HepG2 (cell line): ENCODE measurements around the gene MEI1. TPM values are rescaled to one million over a fixed set of nuclear protein-coding genes. Genes with fewer than 3 reads are reported as not detected.

ENCODE experiments used
- FOXP1 ChIP-seq, 2 experiments: fragments of 450-650 bp in 1 of 2; IDR thresholded peaks; 2 replicates each; pipeline ENCODE4 v1.6.1; 2017 to 2018; ENCODE audit warnings: antibody characterized with exemption in 1 of 2
- GATAD1 ChIP-seq: IDR thresholded peaks from 2 replicates; pipeline ENCODE4 v1.6.1; 2016; ENCODE audit warnings: missing genetic modification reagents, missing compliant biosample characterization
- GATAD2A ChIP-seq: IDR thresholded peaks from 2 replicates; pipeline ENCODE4 v1.6.1; 2016
- JARID2 ChIP-seq: sonication (generic); formaldehyde crosslinking; IDR thresholded peaks from 2 replicates; pipeline ENCODE4 v1.8.1; 2023; ENCODE audit warnings: missing genetic modification reagents, inconsistent platforms; ENCODE audit not compliant: insufficient replicate concordance
- KAT2B ChIP-seq: fragments of 150-350 bp; IDR thresholded peaks from 2 replicates; pipeline ENCODE4 v1.6.1; 2014; ENCODE audit warnings: low read depth, low read length, borderline replicate concordance
- KAT7 ChIP-seq: IDR thresholded peaks from 2 replicates; pipeline ENCODE4 v1.6.1; 2018; ENCODE audit warnings: borderline replicate concordance, missing compliant biosample characterization
- NFKB2 ChIP-seq: sonication (generic); formaldehyde crosslinking; IDR thresholded peaks from 2 replicates; pipeline ENCODE4 v1.4.0; 2020; ENCODE audit warnings: missing genetic modification reagents, borderline replicate concordance
- NFYC ChIP-seq: IDR thresholded peaks from 2 replicates; pipeline ENCODE4 v1.6.1; 2016; ENCODE audit warnings: missing genetic modification reagents, missing compliant biosample characterization
- PCBP2 ChIP-seq: fragments of 200-400 bp; formaldehyde crosslinking; optimal IDR thresholded peaks from 2 replicates; pipeline ENCODE3; 2018; ENCODE audit warnings: low read length, low read depth; ENCODE audit not compliant: poor library complexity, severe bottlenecking
- REL ChIP-seq: sonication (generic); formaldehyde crosslinking; conservative IDR thresholded peaks from 2 replicates; pipeline ENCODE4 v1.8.0; 2022; ENCODE audit warnings: mild to moderate bottlenecking, missing genetic modification reagents, moderate library complexity
- RELA ChIP-seq: sonication (generic); formaldehyde crosslinking; IDR thresholded peaks from 2 replicates; pipeline ENCODE4 v1.4.0; 2020; ENCODE audit warnings: missing genetic modification reagents
- SIN3A ChIP-seq: IDR thresholded peaks from 2 replicates; pipeline ENCODE4 v1.6.1; 2011; ENCODE audit warnings: low read depth, mild to moderate bottlenecking, control low read depth, low read length, borderline replicate concordance
- XRCC5 ChIP-seq: fragments of 200-400 bp; formaldehyde crosslinking; optimal IDR thresholded peaks from 2 replicates; pipeline ENCODE3; 2017; ENCODE audit warnings: mild to moderate bottlenecking, low read length
- ZBTB8A ChIP-seq: sonication (generic); formaldehyde crosslinking; IDR thresholded peaks from 2 replicates; pipeline ENCODE4 v1.4.0; 2020; ENCODE audit warnings: mild to moderate bottlenecking, low read depth, missing genetic modification reagents, borderline replicate concordance
- ZNF10 ChIP-seq: sonication (generic); formaldehyde crosslinking; IDR thresholded peaks from 2 replicates; pipeline ENCODE4 v1.4.0; 2020; ENCODE audit warnings: mild to moderate bottlenecking, low read depth, missing genetic modification reagents, borderline replicate concordance
- ZNF235 ChIP-seq: sonication (generic); formaldehyde crosslinking; IDR thresholded peaks from 2 replicates; pipeline ENCODE4 v1.8.1; 2023; ENCODE audit warnings: mild to moderate bottlenecking, missing genetic modification reagents, borderline replicate concordance
- ZNF605 ChIP-seq: sonication (generic); formaldehyde crosslinking; IDR thresholded peaks from 2 replicates; pipeline ENCODE4 v1.8.0; 2022; ENCODE audit warnings: mild to moderate bottlenecking, missing genetic modification reagents
- ZNF709 ChIP-seq: sonication (generic); formaldehyde crosslinking; IDR thresholded peaks from 2 replicates; pipeline ENCODE4 v1.5.0; 2020; ENCODE audit warnings: mild to moderate bottlenecking, missing genetic modification reagents
- ZNF746 ChIP-seq: sonication (generic); formaldehyde crosslinking; IDR thresholded peaks from 2 replicates; pipeline ENCODE4 v1.8.0; 2022; ENCODE audit warnings: mild to moderate bottlenecking, missing genetic modification reagents
- ZNF879 ChIP-seq: sonication (generic); formaldehyde crosslinking; IDR thresholded peaks from 2 replicates; pipeline ENCODE4 v1.8.1; 2023; ENCODE audit warnings: missing genetic modification reagents
- ZSCAN12 ChIP-seq: sonication (generic); formaldehyde crosslinking; IDR thresholded peaks from 2 replicates; pipeline ENCODE4 v1.9.0; 2021; ENCODE audit warnings: mild to moderate bottlenecking, missing genetic modification reagents
- polyA plus RNA-seq, 8 experiments: library from polyadenylated mRNA; depleted of rRNA in 3 of 8; stranded (reverse) in 7 of 8; unstranded in 1 of 8; fragments of >200 nt; fragmentation: Illumina TruSeq in 4 of 8; extraction: Trizol in 4 of 8; gene quantifications; 2 replicates each; pipeline versions ENCODE4 v1.2.1 to v1.2.3, GENCODE V29; 2011 to 2016; ENCODE audit warnings: low read depth in 4 of 8, missing spikeins in 1 of 8, mixed read lengths in 1 of 8; ENCODE audit not compliant: insufficient read depth in 1 of 8
- total RNA-seq, 5 experiments: library from RNA; depleted of rRNA; stranded (reverse); fragments of >200 nt; fragmentation: Illumina TruSeq; extraction: Trizol; gene quantifications; 2 replicates each; pipeline ENCODE4 v1.2.3, GENCODE V29; 2016; ENCODE audit warnings: low read depth in 1 of 5
- TF ChIP-seq, protein P1 (sequence below): sonication (generic); formaldehyde crosslinking; IDR thresholded peaks from 2 replicates; pipeline ENCODE4; 2020; ENCODE audit warnings: missing genetic modification reagents, mild to moderate bottlenecking, borderline replicate concordance
- TF ChIP-seq, protein P2 (sequence below): sonication (generic); formaldehyde crosslinking; IDR thresholded peaks from 2 replicates; pipeline ENCODE4 v1.5.1; 2020; ENCODE audit warnings: mild to moderate bottlenecking, moderate library complexity, missing genetic modification reagents
- TF ChIP-seq, protein P3 (sequence below): sonication (generic); formaldehyde crosslinking; IDR thresholded peaks from 2 replicates; pipeline ENCODE4 v1.5.0; 2020; ENCODE audit warnings: missing genetic modification reagents
- TF ChIP-seq, protein P4 (sequence below): sonication (generic); formaldehyde crosslinking; IDR thresholded peaks from 2 replicates; pipeline ENCODE4 v1.4.0; 2020; ENCODE audit warnings: missing genetic modification reagents

The MEI1 gene
- total and polyA plus RNA-seq, 2 of the 13 experiments (the other 11 are each of a cell fraction or from before 2014, with no cell fraction given): 0.75 to 1.9 TPM

DNA sequence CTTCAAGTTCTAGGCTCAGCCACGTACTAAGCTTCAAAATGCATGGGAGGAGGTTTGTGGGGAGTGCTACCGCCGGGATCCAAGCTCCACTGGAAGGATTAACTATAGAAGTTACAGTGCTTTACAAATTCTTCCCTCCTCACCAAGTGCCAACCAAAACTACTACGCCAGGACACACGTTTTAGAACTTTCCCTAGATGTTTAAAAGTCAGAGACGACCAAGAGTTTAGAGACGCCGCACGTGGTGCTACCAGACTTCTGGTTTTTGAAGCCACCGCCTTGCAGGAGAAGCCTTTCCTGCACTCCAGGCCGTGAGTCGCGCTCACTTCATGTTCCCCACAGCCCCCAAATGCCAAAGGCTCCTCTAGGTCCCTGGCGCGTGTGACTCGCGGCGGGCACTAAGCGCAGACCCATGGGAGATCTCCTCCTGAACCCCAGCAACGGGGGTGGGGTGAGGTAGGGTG, 11.4 kb upstream of the MEI1 start (continued):
- TF ChIP-seq GATAD2A (CRISPR knock-in tag) (no peak), ZNF235 (CRISPR knock-in tag) (no peak), KAT2B (no peak), ZSCAN12 (CRISPR knock-in tag) (0 out of 2 replicates have a peak, but pooled peaks have one; percentile 11), ZNF605 (CRISPR knock-in tag) (no peak), GATAD1 (CRISPR knock-in tag) (no peak), NFYC (no peak), RELA (CRISPR knock-in tag) (no peak), PCBP2 (no peak), ZBTB8A (CRISPR knock-in tag) (no peak), XRCC5 (no peak), ZNF879 (no peak), SIN3A (0 out of 2 replicates have a peak, but pooled peaks have one; percentile 28), NFKB2 (no peak), JARID2 (no peak), ZNF746 (no peak), FOXP1 (IDR thresholded peaks at IDR 0.05) (no peak), FOXP1 (CRISPR knock-in tag; IDR thresholded peaks at IDR 0.05) (no peak), KAT7 (CRISPR knock-in tag) (no peak), ZNF10 (CRISPR knock-in tag) (no peak), REL (0 out of 2 replicates have a peak, but pooled peaks have one; percentile 6), ZNF709 (no peak)
- TF ChIP-seq, protein P1, sequence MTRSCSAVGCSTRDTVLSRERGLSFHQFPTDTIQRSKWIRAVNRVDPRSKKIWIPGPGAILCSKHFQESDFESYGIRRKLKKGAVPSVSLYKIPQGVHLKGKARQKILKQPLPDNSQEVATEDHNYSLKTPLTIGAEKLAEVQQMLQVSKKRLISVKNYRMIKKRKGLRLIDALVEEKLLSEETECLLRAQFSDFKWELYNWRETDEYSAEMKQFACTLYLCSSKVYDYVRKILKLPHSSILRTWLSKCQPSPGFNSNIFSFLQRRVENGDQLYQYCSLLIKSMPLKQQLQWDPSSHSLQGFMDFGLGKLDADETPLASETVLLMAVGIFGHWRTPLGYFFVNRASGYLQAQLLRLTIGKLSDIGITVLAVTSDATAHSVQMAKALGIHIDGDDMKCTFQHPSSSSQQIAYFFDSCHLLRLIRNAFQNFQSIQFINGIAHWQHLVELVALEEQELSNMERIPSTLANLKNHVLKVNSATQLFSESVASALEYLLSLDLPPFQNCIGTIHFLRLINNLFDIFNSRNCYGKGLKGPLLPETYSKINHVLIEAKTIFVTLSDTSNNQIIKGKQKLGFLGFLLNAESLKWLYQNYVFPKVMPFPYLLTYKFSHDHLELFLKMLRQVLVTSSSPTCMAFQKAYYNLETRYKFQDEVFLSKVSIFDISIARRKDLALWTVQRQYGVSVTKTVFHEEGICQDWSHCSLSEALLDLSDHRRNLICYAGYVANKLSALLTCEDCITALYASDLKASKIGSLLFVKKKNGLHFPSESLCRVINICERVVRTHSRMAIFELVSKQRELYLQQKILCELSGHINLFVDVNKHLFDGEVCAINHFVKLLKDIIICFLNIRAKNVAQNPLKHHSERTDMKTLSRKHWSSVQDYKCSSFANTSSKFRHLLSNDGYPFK (CRISPR knock-in tag): no peak
- TF ChIP-seq, protein P2, sequence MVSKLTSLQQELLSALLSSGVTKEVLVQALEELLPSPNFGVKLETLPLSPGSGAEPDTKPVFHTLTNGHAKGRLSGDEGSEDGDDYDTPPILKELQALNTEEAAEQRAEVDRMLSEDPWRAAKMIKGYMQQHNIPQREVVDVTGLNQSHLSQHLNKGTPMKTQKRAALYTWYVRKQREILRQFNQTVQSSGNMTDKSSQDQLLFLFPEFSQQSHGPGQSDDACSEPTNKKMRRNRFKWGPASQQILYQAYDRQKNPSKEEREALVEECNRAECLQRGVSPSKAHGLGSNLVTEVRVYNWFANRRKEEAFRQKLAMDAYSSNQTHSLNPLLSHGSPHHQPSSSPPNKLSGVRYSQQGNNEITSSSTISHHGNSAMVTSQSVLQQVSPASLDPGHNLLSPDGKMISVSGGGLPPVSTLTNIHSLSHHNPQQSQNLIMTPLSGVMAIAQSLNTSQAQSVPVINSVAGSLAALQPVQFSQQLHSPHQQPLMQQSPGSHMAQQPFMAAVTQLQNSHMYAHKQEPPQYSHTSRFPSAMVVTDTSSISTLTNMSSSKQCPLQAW (CRISPR knock-in tag): 0 out of 2 replicates have a peak, but pooled peaks have one; percentile 11
- TF ChIP-seq, protein P3, sequence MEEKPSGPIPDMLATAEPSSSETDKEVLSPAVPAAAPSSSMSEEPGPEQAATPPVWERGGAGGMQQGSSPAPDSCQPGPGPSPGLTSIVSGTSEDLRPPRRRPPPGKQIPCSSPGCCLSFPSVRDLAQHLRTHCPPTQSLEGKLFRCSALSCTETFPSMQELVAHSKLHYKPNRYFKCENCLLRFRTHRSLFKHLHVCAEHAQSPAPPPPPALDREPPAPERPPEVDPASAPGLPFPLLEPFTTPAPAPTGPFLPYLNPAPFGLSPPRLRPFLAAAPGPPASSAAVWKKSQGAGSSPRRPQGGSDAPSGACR (CRISPR knock-in tag): no peak
- TF ChIP-seq, protein P4, sequence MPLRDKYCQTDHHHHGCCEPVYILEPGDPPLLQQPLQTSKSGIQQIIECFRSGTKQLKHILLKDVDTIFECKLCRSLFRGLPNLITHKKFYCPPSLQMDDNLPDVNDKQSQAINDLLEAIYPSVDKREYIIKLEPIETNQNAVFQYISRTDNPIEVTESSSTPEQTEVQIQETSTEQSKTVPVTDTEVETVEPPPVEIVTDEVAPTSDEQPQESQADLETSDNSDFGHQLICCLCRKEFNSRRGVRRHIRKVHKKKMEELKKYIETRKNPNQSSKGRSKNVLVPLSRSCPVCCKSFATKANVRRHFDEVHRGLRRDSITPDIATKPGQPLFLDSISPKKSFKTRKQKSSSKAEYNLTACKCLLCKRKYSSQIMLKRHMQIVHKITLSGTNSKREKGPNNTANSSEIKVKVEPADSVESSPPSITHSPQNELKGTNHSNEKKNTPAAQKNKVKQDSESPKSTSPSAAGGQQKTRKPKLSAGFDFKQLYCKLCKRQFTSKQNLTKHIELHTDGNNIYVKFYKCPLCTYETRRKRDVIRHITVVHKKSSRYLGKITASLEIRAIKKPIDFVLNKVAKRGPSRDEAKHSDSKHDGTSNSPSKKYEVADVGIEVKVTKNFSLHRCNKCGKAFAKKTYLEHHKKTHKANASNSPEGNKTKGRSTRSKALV (CRISPR knock-in tag): 0 out of 2 replicates have a peak, but pooled peaks have one; percentile 12
